Adipocyte (in vitro differentiated cells): ENCODE data around the gene TIAM1.

Experiments used
- DNase-seq: peaks from one replicate; pipeline ENCODE4 v3.0.0-alpha.2; 2015; ENCODE audit warnings: low read depth
- H3K27me3 ChIP-seq: replicated peaks from 2 replicates; pipeline ENCODE4 v1.7.0; 2013; ENCODE audit warnings: mild to moderate bottlenecking, low read length, moderate library complexity; ENCODE audit not compliant: control insufficient read depth, insufficient read depth
- H3K36me3 ChIP-seq: 2 replicates; pipeline ENCODE4 v1.7.0; 2013; ENCODE audit warnings: low read length, mild to moderate bottlenecking, moderate library complexity; ENCODE audit not compliant: control insufficient read depth, insufficient read depth, severe bottlenecking
- H3K4me1 ChIP-seq: 2 replicates; pipeline ENCODE4 v1.7.0; 2013; ENCODE audit warnings: mild to moderate bottlenecking, low read length, moderate library complexity; ENCODE audit not compliant: control insufficient read depth, insufficient read depth
- H3K4me3 ChIP-seq: 2 replicates; pipeline ENCODE4 v1.7.0; 2013; ENCODE audit warnings: mild to moderate bottlenecking, low read length, moderate library complexity
- H3K9ac ChIP-seq: 2 replicates; pipeline ENCODE4 v1.7.0; 2013; ENCODE audit warnings: mild to moderate bottlenecking, low read length, moderate library complexity
- H3K9me3 ChIP-seq: 2 replicates; pipeline ENCODE4 v1.7.0; 2013; ENCODE audit warnings: mild to moderate bottlenecking, low read length, moderate library complexity; ENCODE audit not compliant: control insufficient read depth

The TIAM1 gene

DNA sequence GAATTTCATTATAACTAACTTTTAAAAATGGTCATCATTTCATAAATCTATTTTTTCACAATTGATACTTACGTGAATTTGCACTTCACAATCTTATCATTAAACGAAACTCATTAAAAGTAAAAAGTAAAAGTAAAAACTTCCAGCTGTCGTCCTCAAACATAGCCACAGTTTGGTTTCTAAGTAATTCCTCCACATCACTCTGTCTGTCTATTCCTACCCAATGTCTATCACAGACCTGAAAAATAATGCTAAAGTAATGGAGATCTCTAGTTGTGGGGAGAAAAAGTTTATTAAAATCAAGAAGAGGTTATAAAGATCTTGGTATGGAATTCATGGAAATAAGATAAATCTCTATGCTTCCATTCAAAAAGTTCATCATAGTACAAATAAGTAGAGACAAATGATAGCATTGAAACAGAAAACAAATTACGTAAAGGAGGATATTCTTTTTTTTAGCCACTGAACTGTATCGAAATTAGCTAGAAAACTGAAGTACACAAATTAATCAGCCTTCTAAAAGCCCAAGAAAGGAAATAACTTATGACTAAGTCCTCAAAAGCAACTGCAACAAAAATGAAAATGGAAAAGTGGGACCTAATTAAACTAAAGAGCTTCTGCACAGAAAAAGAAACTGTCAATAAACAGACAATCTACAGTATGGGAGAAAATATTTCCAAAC is 148.6 kb downstream of the TIAM1 start:
- no peak overlapping the region for H3K4me3 ChIP-seq
- H3K36me3 ChIP-seq = no peaks in the 10 kb centered on the region
- peaks cover 9% of the 10 kb centered on the region for H3K4me1 ChIP-seq
- DNase-seq = no peak
- no peak overlapping the region for H3K9ac ChIP-seq
- H3K9me3 ChIP-seq = no peaks in the 10 kb centered on the region
- H3K27me3 ChIP-seq = no peaks in the 10 kb centered on the region

DNA sequence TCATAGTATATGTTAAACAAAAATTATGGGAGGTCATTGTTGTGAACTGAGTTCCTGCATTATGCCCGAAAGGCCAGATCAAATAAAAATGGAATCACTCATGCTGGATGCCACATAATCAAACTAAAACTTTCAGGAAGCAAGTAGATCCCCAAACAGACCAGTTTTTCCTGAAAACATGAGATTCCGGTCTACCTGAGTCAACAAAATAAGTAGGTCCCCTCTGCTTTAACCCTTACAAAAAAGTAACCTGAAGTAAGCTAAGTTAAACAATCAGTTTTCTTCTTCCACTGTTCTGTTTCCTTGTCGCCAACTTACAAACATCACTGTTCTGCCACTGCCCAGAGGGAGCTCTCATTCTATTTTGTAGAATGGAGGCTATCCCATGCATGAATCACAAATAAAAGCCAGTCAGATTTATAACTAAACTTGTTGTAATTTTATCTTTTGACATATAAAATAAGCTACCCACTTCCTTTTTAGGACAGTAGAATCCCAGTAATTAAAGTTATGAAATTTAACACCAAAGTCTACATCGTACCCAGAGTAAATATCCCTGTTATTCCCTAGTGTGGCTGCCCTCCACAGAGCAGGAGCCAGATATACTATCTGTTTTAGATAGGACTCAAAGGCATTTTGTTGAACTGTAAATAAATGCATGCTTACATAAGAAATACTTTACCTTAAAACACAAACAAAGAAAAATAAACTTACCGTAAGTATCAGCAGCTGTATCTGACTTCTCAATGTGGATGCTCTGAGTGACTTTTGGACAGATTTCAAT is 149.4 kb downstream of the TIAM1 start:
- Histone ChIP-seq H3K4me1 (peaks cover 5% of the 10 kb centered on the region), H3K36me3 (no peaks in the 10 kb centered on the region), H3K4me3 (no peak overlapping the region), H3K9ac (no peak overlapping the region), H3K9me3 (no peaks in the 10 kb centered on the region), H3K27me3 (no peaks in the 10 kb centered on the region)
- DNase-seq = no peak

DNA sequence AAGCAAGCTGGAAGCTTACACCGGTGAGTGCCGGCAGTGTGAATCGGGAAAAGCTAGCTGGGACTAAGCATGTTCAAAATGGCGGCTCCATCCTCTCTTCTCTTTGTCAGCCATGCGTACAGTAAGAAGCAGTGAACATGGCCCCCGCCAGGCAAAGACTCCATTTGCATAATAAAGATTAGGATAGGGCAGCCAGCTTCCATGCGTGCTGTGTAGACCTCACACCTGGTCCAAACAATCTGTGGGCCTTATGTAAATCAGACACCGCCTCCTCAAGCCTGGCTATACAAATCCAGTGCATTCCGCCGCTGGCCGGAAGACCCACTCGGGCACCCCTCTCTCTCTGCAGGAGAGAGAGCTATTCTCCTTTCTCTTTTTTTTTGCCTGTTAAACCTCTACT is 150.3 kb downstream of the TIAM1 start:
- no peak overlapping the region for H3K9ac ChIP-seq
- no peaks in the 10 kb centered on the region for H3K9me3 ChIP-seq
- no peak overlapping the region for H3K4me3 ChIP-seq
- DNase-seq = no peak
- no peaks in the 10 kb centered on the region for H3K36me3 ChIP-seq
- H3K4me1 ChIP-seq = peaks cover 5% of the 10 kb centered on the region
- no peaks in the 10 kb centered on the region for H3K27me3 ChIP-seq

GRCh38 chr21:31191553-31191952 is 152.5 kb downstream of the TIAM1 start:
- no peaks in the 10 kb centered on the region for H3K27me3 ChIP-seq
- H3K9ac ChIP-seq = no peak overlapping the region
- H3K4me3 ChIP-seq = no peak overlapping the region

DNA sequence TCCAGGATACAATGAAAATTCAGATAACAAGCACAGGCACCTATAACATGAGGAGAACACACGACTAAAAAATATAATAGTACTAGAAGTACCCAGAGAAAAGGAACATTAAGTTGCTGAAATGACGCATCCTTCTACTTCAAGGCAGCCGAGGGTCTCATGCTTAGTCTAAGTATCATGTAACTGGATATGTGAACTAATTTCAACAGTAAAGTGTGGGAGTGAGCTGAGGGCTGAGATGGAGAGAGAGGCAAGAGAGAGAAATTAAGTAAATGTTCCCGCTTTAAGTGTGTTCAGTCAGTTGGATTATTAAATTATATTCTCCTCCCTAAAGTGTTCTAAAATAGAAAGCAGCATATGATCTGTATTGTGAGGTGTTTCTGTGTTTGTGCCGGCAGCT is 153.5 kb downstream of the TIAM1 start:
- H3K9ac ChIP-seq = no peak overlapping the region
- H3K36me3 ChIP-seq = no peaks in the 10 kb centered on the region
- H3K27me3 ChIP-seq = no peaks in the 10 kb centered on the region
- no peaks in the 10 kb centered on the region for H3K9me3 ChIP-seq
- no peak for DNase-seq
- no peaks in the 10 kb centered on the region for H3K4me1 ChIP-seq
- H3K4me3 ChIP-seq = no peak overlapping the region

More at GRCh38 chr21:31191553-31191952, 152.5 kb downstream of the TIAM1 start:
- Histone ChIP-seq H3K9me3 (no peaks in the 10 kb centered on the region), H3K36me3 (no peaks in the 10 kb centered on the region), H3K4me1 (no peaks in the 10 kb centered on the region)
- DNase-seq = no peak

- DNase-seq = no peak
- no peaks in the 10 kb centered on the region for H3K9me3 ChIP-seq
- no peak overlapping the region for H3K9ac ChIP-seq
- H3K4me3 ChIP-seq = no peak overlapping the region
- H3K27me3 ChIP-seq = no peaks in the 10 kb centered on the region
- no peaks in the 10 kb centered on the region for H3K4me1 ChIP-seq
- H3K36me3 ChIP-seq = no peaks in the 10 kb centered on the region
Observed at GRCh38 chr21:31187499-31187898, 156.6 kb downstream of the TIAM1 start.

DNA sequence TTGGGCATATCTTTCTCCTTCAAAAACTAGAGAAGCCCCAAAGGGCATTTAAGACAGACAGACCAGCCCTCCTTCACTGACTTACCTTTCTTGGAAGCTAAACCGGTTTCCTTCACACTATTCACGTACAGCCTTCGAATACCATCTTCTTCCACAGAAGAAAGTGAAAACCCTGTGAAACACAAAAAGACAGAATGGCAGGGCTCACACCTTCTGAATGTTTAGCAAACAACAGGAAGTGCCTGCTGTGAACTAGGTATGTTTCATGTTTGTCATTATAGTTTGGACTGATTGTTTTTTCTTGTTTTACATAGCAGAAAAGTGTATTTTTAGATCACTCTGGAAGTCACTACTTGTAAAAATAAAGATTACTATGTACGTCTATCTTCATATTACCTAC is 157.1 kb downstream of the TIAM1 start:
- Histone ChIP-seq H3K36me3 (no peaks in the 10 kb centered on the region), H3K4me1 (no peaks in the 10 kb centered on the region), H3K9ac (no peak overlapping the region), H3K9me3 (no peaks in the 10 kb centered on the region), H3K4me3 (no peak overlapping the region), H3K27me3 (no peaks in the 10 kb centered on the region)
- no peak for DNase-seq

GRCh38 chr21:31185663-31186062 is 158.4 kb downstream of the TIAM1 start:
- H3K4me1 ChIP-seq = no peaks in the 10 kb centered on the region
- H3K27me3 ChIP-seq = no peaks in the 10 kb centered on the region
- H3K9me3 ChIP-seq = no peaks in the 10 kb centered on the region
- DNase-seq = no peak
- H3K36me3 ChIP-seq = no peaks in the 10 kb centered on the region
- no peak overlapping the region for H3K9ac ChIP-seq
- no peak overlapping the region for H3K4me3 ChIP-seq

DNA sequence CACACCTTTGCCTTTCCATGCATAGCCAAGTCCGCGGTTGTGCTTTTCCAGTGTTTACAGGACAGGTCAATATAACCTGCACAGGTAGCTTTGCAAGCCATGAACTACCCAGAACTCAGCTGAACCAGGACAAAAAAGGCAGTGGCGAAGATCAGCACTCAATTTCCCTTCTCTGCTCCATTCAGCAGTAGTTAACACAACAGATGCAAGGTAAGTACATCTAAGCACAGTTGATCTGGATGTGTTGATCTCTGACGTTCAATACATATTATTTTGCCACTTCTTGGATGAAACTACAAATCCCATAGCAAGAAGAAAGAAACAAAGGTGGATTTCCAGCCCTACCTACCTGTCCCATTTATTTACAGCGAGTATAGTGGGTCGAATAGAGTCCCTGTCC is 159.2 kb downstream of the TIAM1 start:
- Histone ChIP-seq H3K4me1 (no peaks in the 10 kb centered on the region), H3K9me3 (no peaks in the 10 kb centered on the region), H3K9ac (no peak overlapping the region), H3K27me3 (no peaks in the 10 kb centered on the region), H3K4me3 (no peak overlapping the region), H3K36me3 (no peaks in the 10 kb centered on the region)
- DNase-seq = no peak

- H3K36me3 ChIP-seq = no peaks in the 10 kb centered on the region
- no peak for DNase-seq
- no peaks in the 10 kb centered on the region for H3K9me3 ChIP-seq
- no peaks in the 10 kb centered on the region for H3K27me3 ChIP-seq
- no peaks in the 10 kb centered on the region for H3K4me1 ChIP-seq
- no peak overlapping the region for H3K9ac ChIP-seq
- no peak overlapping the region for H3K4me3 ChIP-seq
Observed at GRCh38 chr21:31184459-31184858, 159.6 kb downstream of the TIAM1 start.

- H3K36me3 ChIP-seq = no peaks in the 10 kb centered on the region
- no peaks in the 10 kb centered on the region for H3K9me3 ChIP-seq
- no peaks in the 10 kb centered on the region for H3K4me1 ChIP-seq
- no peaks in the 10 kb centered on the region for H3K27me3 ChIP-seq
- H3K4me3 ChIP-seq = no peak overlapping the region
- DNase-seq = no peak
- no peak overlapping the region for H3K9ac ChIP-seq
Observed at GRCh38 chr21:31182231-31183140, 161.6 kb downstream of the TIAM1 start.
